Stimulated activated CD8-positive, alpha-beta memory T cell treated with anti-CD3 and anti-CD28 coated beads, Interleukin-12 subunit alpha, Interleukin-12 subunit beta, amount 100 ng/mL, for 4 hours (primary cell): Measurements from ENCODE around the gene HAS3.

Experiments used
- DNase-seq: peaks from one replicate; pipeline ENCODE4 v3.0.0-alpha.2; 2020; ENCODE audit warnings: low read depth

Gene HAS3

GRCh38 chr16:69093974-69094373 is 11.5 kb upstream of the HAS3 start:
- no peak for DNase-seq

GRCh38 chr16:69094501-69094900 is 11.0 kb upstream of the HAS3 start:
- no peak for DNase-seq

GRCh38 chr16:69095193-69095592 is 10.3 kb upstream of the HAS3 start:
- DNase-seq: no peak

DNA sequence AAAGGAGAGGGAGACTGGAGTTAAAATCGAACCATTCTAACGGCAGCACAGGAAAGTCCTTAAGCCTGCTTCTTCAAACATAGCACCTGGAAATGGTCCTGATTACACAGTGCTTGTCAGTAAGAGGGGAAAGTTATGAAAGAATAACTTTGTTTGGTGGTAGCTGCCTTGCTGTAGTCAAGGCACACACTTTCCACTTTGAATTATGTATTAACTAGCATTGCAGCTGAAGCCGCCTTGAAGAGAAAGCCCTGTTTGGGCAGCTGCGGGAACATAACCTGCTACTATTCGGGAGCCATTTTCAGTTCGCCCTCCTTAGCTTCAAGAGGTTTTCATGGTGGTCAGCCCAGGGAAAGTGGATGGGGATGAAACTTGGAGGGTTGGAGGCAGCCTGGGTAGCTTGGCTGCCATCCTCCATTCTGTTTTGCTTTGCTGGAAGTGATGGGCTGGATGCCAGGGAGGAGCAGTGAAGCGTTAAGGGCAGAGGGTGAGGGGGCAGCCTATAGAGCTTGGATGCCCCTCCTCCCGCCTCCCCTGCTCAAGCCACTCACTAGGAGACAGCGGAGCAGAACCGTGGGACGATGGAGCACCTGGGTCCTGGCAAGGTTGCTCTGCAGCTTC is 5.3 kb upstream of the HAS3 start:
- no peak for DNase-seq

GRCh38 chr16:69106491-69107315 is 1.2 kb downstream of the HAS3 start:
- no peak for DNase-seq

DNA sequence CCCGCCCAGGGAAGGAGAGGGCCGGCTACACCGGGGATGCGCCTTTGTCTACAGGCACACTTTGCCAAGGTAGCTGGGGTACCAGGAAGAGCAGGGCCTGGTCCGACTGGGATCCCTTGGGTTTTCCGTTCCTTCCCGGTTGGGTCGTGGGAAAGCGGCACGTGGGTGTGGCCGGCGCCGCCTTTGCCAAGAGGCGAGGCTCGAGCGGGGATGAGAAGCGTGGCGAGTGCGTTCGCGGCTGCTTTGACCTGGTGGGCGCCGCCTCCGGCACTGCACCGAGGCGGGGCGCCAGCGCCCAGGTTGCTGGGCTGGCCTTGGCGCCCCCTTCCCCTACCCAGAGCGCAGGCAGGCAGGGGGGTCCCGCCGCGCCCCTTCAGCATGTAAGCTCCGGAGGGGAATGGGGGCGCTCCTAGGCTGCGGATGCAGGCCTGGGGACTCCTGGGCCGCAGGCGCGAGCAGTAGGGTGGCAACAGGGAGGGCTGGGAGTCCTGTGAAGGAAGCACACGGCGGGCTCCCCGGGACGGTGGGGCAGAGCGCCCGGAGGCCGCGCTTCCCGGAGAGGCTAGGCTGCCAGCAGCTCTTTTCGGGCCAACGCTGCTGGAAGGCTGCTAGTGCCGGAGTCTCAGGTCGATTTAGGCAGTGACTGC is 2.0 kb downstream of the HAS3 start:
- no peak for DNase-seq

GRCh38 chr16:69108064-69108904 is 2.8 kb downstream of the HAS3 start:
- no peak for DNase-seq

- DNase-seq: no peak
Measured at GRCh38 chr16:69108905-69109252, 3.4 kb downstream of the HAS3 start.

GRCh38 chr16:69109486-69110270 is 4.2 kb downstream of the HAS3 start:
- DNase-seq: no peak

DNA sequence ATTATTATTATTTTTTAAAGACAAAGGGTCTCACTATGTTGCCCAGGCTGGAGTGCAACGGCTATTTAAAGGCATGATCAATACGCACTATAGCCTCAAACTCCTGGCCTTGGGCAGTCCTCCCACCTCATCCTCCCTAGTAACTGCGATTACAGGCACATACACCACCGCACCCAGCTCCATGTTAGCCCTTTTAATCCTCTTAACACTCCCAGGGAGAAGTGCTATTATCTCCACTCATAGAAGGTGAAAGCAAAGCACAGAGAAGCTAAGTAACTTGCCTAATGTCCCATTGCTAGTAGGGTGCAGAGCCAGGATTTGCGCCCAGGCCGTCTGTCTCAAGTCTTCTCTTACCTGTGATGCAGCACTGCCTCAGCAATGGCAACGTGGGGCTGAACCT is 5.0 kb downstream of the HAS3 start:
- DNase-seq: no peak

GRCh38 chr16:69111216-69111875 is 5.9 kb downstream of the HAS3 start:
- no peak for DNase-seq

DNA sequence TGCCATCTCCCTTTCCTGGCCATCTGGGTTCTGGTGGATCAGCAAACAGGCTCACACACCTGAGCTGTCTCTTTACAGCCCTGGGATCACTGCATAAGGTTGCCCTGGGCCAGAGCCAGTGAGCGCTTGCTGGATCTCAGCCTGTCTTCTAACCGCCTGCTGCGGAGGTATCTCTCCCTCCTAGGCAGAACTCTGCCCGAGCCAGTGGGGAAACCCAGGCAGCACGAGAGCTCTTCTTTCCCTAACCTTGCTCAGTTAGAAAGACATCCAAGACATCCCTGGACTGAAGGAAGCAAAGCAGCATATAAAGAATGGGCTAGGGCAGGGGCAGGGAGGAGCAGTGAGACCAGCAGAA is 6.4 kb downstream of the HAS3 start:
- DNase-seq: no peak

DNA sequence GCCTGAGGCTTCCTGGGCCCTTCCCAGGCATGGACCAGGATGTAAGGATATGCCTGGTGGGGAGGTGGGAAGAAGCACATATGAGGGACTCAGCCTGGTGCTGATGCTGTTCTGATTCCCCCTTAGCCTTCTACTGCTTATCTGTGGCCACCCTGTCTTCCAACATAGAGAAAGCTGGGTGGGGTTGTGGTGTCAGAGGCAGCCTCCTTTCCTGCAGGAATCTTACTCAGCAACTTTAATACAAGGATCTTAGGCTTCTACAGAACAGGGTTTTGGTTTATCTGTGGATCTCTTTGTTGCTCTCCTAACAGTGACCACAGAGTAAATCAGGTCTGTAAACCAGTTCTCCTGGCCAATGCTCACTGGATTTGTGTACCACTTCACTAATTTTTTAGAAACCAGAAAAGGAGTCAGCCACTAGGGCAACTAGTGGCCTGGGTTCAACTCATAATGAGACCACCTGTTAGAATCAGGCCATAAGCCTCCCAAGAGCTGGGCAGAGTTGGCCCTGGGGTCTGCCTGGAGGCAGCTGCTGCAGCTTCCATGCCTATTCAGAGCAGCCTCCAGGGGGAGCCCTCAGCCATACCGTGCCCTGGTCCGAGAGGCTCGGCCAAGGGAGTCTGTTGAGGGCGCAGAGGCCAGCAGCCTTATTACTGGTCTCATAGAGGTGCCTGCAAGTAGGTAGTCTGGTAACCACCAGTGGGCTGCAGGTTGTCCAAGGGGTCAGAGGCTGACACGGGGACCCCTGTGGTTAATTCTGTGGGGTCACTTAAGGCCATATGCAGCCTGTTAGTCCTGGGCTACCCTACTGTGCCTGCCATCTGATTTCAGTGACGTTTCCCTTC is 7.1 kb downstream of the HAS3 start:
- DNase-seq: peak; percentile 18

GRCh38 chr16:69113216-69113615 is 7.8 kb downstream of the HAS3 start:
- DNase-seq: no peak

DNA sequence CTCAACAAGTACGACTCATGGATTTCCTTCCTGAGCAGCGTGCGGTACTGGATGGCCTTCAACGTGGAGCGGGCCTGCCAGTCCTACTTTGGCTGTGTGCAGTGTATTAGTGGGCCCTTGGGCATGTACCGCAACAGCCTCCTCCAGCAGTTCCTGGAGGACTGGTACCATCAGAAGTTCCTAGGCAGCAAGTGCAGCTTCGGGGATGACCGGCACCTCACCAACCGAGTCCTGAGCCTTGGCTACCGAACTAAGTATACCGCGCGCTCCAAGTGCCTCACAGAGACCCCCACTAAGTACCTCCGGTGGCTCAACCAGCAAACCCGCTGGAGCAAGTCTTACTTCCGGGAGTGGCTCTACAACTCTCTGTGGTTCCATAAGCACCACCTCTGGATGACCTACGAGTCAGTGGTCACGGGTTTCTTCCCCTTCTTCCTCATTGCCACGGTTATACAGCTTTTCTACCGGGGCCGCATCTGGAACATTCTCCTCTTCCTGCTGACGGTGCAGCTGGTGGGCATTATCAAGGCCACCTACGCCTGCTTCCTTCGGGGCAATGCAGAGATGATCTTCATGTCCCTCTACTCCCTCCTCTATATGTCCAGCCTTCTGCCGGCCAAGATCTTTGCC is 9.0 kb downstream of the HAS3 start:
- DNase-seq: no peak

- DNase-seq: no peak
Measured at GRCh38 chr16:69114976-69115355, 9.5 kb downstream of the HAS3 start.

DNA sequence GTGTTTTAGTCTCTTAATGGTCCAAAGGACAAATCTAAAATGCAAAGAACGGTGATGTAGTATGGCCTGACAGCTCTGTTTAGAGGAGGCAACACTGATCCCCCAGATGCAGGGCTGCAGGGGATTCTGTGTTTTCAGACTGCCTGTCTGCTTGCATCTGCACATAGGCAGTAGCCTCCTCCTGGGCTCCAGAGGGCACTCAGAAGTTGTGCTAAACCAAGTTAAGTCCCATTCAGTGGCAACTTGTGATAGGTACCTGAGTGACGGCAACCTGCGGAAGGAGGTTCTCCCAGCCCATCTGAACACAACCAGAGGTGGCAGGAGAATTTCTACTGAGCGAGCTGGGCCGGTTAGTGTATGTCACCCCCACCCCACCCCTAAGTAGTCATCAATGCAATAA is 9.9 kb downstream of the HAS3 start:
- DNase-seq: no peak

- DNase-seq: no peak
Measured at GRCh38 chr16:69115837-69116236, 10.4 kb downstream of the HAS3 start.

DNA sequence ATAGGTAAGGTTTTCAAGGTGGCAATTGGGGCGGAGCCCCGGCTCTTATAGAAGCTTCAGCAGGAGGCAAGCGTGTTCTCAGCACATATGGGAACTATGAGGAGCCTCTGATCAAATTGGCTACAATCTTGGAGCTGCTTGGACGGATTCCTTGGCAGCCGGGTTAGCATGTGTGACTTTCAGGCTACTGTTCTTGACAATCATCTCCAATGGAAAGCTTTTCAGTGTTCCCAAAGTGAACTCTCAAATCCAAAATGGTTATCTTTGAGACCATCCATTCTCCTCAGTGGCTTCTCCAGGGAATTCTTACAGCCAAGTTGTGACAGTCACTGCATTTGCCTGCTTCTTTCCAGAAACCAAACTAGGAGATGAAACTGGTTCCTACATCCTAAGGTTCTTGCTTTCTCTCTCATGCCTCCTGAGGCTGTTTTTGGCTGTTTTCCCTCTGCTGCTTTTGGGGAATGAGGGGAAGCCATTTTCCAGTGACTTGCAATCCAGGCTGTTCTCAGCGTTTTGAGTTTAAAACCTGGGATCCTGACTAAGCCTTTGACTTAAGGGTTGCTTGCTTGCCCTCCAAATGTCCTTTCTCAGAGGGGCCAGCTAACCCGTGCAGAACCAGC is 10.9 kb downstream of the HAS3 start:
- DNase-seq: no peak
